Caco-2 (cell line): ENCODE data around the gene BEAN1. TPM values are rescaled to one million over a fixed set of nuclear protein-coding genes. Genes with fewer than 3 reads are reported as not detected.

Experiments used
- BruUV-seq: library from RNA; stranded (reverse); fragments of 400-500 nt; replicated peaks from 2 replicates; lab custom pipeline; 2021; lab: Mats Ljungman, UMichigan
- CTCF ChIA-PET: fragments of 300-600 bp; sonication (Branson Sonifier 250); formaldehyde crosslinking; loops from one replicate; lab custom pipeline; 2022; ENCODE audit warnings: antibody characterized with exemption; lab: Charles Lee
- POLR2A ChIA-PET: fragments of 300-600 bp; sonication (Branson Sonifier 250); formaldehyde crosslinking; loops from one replicate; lab custom pipeline; 2022; ENCODE audit warnings: antibody characterized with exemption; lab: Charles Lee
- DNase-seq, 2 experiments: peaks; one replicate each; pipeline versions ENCODE4 v3.0.0 to v3.0.0-alpha.2; 2020 to 2022
- H3K27me3 ChIP-seq: replicated peaks from 2 replicates; pipeline ENCODE4 v1.6.0; 2011; ENCODE audit warnings: low read length; ENCODE audit not compliant: control insufficient read depth, insufficient read depth
- H3K36me3 ChIP-seq: 2 replicates; pipeline ENCODE4 v1.5.1; 2011; ENCODE audit warnings: low read length; ENCODE audit not compliant: control insufficient read depth, insufficient read depth
- H3K4me1 ChIP-seq: fragments of 250-450 bp; sonication (Bioruptor Pico); 2 replicates; pipeline ENCODE4 v1.5.1; 2020; ENCODE audit warnings: mild to moderate bottlenecking
- H3K4me3 ChIP-seq: 2 replicates; pipeline ENCODE4 v1.5.1; 2011; ENCODE audit warnings: low read depth, mild to moderate bottlenecking, control low read depth, low read length
- H3K9me3 ChIP-seq: fragments of 250-450 bp; sonication (Bioruptor Pico); 2 replicates; pipeline ENCODE4 v1.5.1; 2020; ENCODE audit warnings: mild to moderate bottlenecking, moderate library complexity
- H3K27ac Mint-ChIP-seq: one replicate; pipeline ENCODE4 v1.8.0; 2022; ENCODE audit warnings: mixed read lengths; ENCODE audit not compliant: unreplicated experiment
- H3K27me3 Mint-ChIP-seq: one replicate; pipeline ENCODE4 v1.8.0; 2022; ENCODE audit warnings: mixed read lengths; ENCODE audit not compliant: insufficient read depth, unreplicated experiment
- H3K36me3 Mint-ChIP-seq: one replicate; pipeline ENCODE4 v1.8.0; 2022; ENCODE audit warnings: mild to moderate bottlenecking, mixed read lengths; ENCODE audit not compliant: insufficient read depth, unreplicated experiment
- H3K4me1 Mint-ChIP-seq: one replicate; pipeline ENCODE4 v1.8.0; 2022; ENCODE audit warnings: low read depth, mixed read lengths; ENCODE audit not compliant: unreplicated experiment
- H3K4me3 Mint-ChIP-seq: one replicate; pipeline ENCODE4 v1.8.0; 2022; ENCODE audit warnings: mild to moderate bottlenecking, moderate library complexity, mixed read lengths; ENCODE audit not compliant: unreplicated experiment
- H3K9me3 Mint-ChIP-seq: one replicate; pipeline ENCODE4 v1.8.0; 2022; ENCODE audit warnings: mixed read lengths; ENCODE audit not compliant: unreplicated experiment
- intact Hi-C: fragments of 100-400 bp; cut with micrococcal nuclease; formaldehyde crosslinking; loops from one replicate; pipeline ENCODE4 v1.10.0; 2022; ENCODE audit not compliant: unreplicated experiment
- total RNA-seq: library from RNA; stranded (reverse); gene quantifications from 2 replicates; pipeline ENCODE4 v1.2.3, GENCODE V29; 2022
- TF ChIP-seq, protein P1 (sequence below), 2 experiments: fragments of 200-600 bp in 1 of 2; IDR thresholded peaks; 1 replicate in 1 of 2; 2 replicates in 1 of 2; pipeline versions ENCODE4 v1.5.1 to v1.8.0; 2011 to 2022; ENCODE audit warnings: antibody characterized with exemption in 1 of 2, control low read depth in 1 of 2, inconsistent platforms in 1 of 2, low read depth in 1 of 2, low read length in 1 of 2, mild to moderate bottlenecking in 1 of 2, moderate library complexity in 1 of 2; ENCODE audit not compliant: insufficient read depth in 1 of 2, severe bottlenecking in 1 of 2, unreplicated experiment in 1 of 2

BEAN1 gene
- total RNA-seq, 1 experiment from 2014 or later: not detected

- Mint-ChIP-seq H3K9me3 (no peaks in the 10 kb centered on the region), H3K27me3 (no peaks in the 10 kb centered on the region), H3K36me3 (no peaks in the 10 kb centered on the region), H3K4me3 (no peak overlapping the region), H3K4me1 (no peaks in the 10 kb centered on the region), H3K27ac (no peak overlapping the region)
- CTCF ChIA-PET: no interaction called here
- TF ChIP-seq, protein P1, sequence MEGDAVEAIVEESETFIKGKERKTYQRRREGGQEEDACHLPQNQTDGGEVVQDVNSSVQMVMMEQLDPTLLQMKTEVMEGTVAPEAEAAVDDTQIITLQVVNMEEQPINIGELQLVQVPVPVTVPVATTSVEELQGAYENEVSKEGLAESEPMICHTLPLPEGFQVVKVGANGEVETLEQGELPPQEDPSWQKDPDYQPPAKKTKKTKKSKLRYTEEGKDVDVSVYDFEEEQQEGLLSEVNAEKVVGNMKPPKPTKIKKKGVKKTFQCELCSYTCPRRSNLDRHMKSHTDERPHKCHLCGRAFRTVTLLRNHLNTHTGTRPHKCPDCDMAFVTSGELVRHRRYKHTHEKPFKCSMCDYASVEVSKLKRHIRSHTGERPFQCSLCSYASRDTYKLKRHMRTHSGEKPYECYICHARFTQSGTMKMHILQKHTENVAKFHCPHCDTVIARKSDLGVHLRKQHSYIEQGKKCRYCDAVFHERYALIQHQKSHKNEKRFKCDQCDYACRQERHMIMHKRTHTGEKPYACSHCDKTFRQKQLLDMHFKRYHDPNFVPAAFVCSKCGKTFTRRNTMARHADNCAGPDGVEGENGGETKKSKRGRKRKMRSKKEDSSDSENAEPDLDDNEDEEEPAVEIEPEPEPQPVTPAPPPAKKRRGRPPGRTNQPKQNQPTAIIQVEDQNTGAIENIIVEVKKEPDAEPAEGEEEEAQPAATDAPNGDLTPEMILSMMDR (IDR thresholded peaks at IDR 0.05; ENCODE audit: insufficient read depth in 1 of 2, low read depth in 1 of 2, low read length in 1 of 2, severe bottlenecking in 1 of 2, unreplicated experiment in 1 of 2): no peak
- Histone ChIP-seq H3K4me1 (no peaks in the 10 kb centered on the region), H3K27me3 (no peaks in the 10 kb centered on the region), H3K36me3 (0 out of 2 replicates have a peak, but pooled peaks cover 1% of the 10 kb centered on the region), H3K9me3 (no peaks in the 10 kb centered on the region), H3K4me3 (no peak overlapping the region)
- no peak for DNase-seq
- intact Hi-C loops: no loop called here
- BruUV-seq: no TSS peak
- POLR2A ChIA-PET: no interaction called here
These were observed 98.5 kb downstream of the BEAN1 start for GRCh38 chr16:66525396-66526180.

DNA sequence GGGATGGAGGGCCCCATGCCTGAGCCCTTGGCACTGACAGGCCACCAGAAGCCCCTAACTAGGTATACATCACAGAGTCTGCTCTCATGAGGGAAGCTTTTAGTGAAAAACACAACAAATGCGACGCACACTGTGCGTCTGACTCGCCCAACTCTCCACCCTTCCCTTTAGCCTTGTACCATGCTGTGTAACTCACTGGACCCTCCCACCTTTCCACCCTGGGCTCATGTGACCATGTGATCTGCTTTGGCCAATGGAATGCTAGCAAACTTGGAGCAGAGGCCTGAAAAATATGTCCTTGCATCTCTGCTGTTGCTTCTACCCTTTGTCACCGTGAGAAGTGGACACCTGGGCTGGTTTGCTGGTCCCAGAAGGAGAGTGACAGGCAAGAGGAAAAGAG, 101.2 kb downstream of the BEAN1 start:
- H3K4me1 Mint-ChIP-seq: no peaks in the 10 kb centered on the region
- H3K4me1 ChIP-seq: no peaks in the 10 kb centered on the region
- CTCF ChIA-PET: no interaction called here
- peaks cover 1% of the 10 kb centered on the region; the same call in 1 of the 2 replicates for H3K36me3 ChIP-seq
- POLR2A ChIA-PET: no interaction called here
- H3K4me3 ChIP-seq: no peak overlapping the region
- TF ChIP-seq, protein P1 (IDR thresholded peaks at IDR 0.05; ENCODE audit: insufficient read depth in 1 of 2, low read depth in 1 of 2, low read length in 1 of 2, severe bottlenecking in 1 of 2, unreplicated experiment in 1 of 2): no peak
- no peaks in the 10 kb centered on the region for H3K27me3 Mint-ChIP-seq
- no peak overlapping the region for H3K27ac Mint-ChIP-seq
- no TSS peak for BruUV-seq
- no peaks in the 10 kb centered on the region for H3K36me3 Mint-ChIP-seq
- intact Hi-C loops: no loop called here
- no peak for DNase-seq
- H3K9me3 Mint-ChIP-seq: no peaks in the 10 kb centered on the region
- no peak overlapping the region for H3K4me3 Mint-ChIP-seq
- no peaks in the 10 kb centered on the region for H3K27me3 ChIP-seq
- H3K9me3 ChIP-seq: no peaks in the 10 kb centered on the region

DNA sequence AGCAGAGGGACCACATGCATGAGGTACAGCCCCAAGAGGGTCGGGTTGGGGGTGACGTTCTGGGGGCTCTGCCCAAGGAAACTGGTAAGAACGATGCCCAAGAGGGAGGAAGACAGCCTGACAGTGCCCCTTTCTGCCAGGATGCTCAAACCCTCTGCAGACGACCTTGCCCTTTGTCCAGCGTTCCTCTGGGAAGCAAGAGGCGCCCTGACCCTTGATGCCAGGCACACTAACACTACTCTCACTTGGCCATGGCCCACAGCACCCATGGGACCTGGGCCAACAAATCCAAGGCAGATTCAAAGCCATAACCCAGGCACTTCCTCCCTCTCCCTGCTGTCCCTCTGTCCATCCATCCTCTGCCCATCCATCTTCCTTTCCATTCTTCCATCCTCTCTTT, 102.4 kb downstream of the BEAN1 start:
- Histone ChIP-seq H3K27me3 (no peaks in the 10 kb centered on the region), H3K4me3 (no peak overlapping the region), H3K4me1 (peaks cover 5% of the 10 kb centered on the region), H3K36me3 (peaks cover 1% of the 10 kb centered on the region; the same call in 1 of the 2 replicates), H3K9me3 (no peaks in the 10 kb centered on the region)
- H3K9me3 Mint-ChIP-seq: no peaks in the 10 kb centered on the region
- TF ChIP-seq, protein P1 (IDR thresholded peaks at IDR 0.05; ENCODE audit: insufficient read depth in 1 of 2, low read depth in 1 of 2, low read length in 1 of 2, severe bottlenecking in 1 of 2, unreplicated experiment in 1 of 2): no peak
- no TSS peak for BruUV-seq
- H3K27ac Mint-ChIP-seq: no peak overlapping the region
- H3K36me3 Mint-ChIP-seq: no peaks in the 10 kb centered on the region
- ChIA-PET CTCF (no interaction called here), POLR2A (no interaction called here)
- no peak overlapping the region for H3K4me3 Mint-ChIP-seq
- intact Hi-C loops: no loop called here
- peaks cover 4% of the 10 kb centered on the region for H3K4me1 Mint-ChIP-seq
- no peak for DNase-seq
- no peaks in the 10 kb centered on the region for H3K27me3 Mint-ChIP-seq

Other genes starting within 250 kb of the BEAN1 start
- gene CDH5, start 60.6 kb upstream of the BEAN1 start, total RNA-seq: 0.25 and 0.26 TPM in 2 replicates
- 18.2 and 19.3 TPM in 2 replicates for gene TK2, start 122.8 kb downstream of the BEAN1 start, total RNA-seq
- 96.4 and 103 TPM in 2 replicates for gene CKLF, start 125.3 kb downstream of the BEAN1 start, total RNA-seq
- gene CMTM1, start 139.1 kb downstream of the BEAN1 start, total RNA-seq: 5.6 and 7.1 TPM in 2 replicates
- not detected in 2 replicates for gene CMTM2, start 152.2 kb downstream of the BEAN1 start, total RNA-seq
- gene CMTM3, start 177.4 kb downstream of the BEAN1 start, total RNA-seq: 25.5 and 26.9 TPM in 2 replicates